Neural crest cell (in vitro differentiated cells): ENCODE measurements around the gene PPP1R9A. TPM values are rescaled to one million over a fixed set of nuclear protein-coding genes. Genes with fewer than 3 reads are reported as not detected.

Source experiments
- DNase-seq: peaks from one replicate; pipeline ENCODE4 v3.0.0; 2021; ENCODE audit warnings: low read depth, mixed read lengths, low spot score
- H3K27ac Mint-ChIP-seq: one replicate; pipeline ENCODE4 v1.8.0; 2021; ENCODE audit warnings: mild to moderate bottlenecking, mixed read lengths; ENCODE audit not compliant: unreplicated experiment
- H3K27me3 Mint-ChIP-seq: 2 replicates; pipeline ENCODE4 v1.8.0; 2021; ENCODE audit warnings: low read depth, mild to moderate bottlenecking, mixed read lengths
- H3K36me3 Mint-ChIP-seq: 2 replicates; pipeline ENCODE4 v1.8.0; 2021; ENCODE audit warnings: low read depth, mild to moderate bottlenecking, mixed read lengths
- H3K4me1 Mint-ChIP-seq: 2 replicates; pipeline ENCODE4 v1.8.0; 2021; ENCODE audit warnings: mixed read lengths
- H3K4me3 Mint-ChIP-seq: one replicate; pipeline ENCODE4 v1.8.0; 2021; ENCODE audit warnings: mild to moderate bottlenecking, mixed read lengths
- H3K9me3 Mint-ChIP-seq: 2 replicates; pipeline ENCODE4 v1.8.0; 2021; ENCODE audit warnings: mixed read lengths
- total RNA-seq: library from RNA; stranded (reverse); gene quantifications from 2 replicates; pipeline ENCODE4 v1.2.1, GENCODE V29; 2021
- TF ChIP-seq, protein P1 (sequence below): fragments of 200-600 bp; sonication (generic); conservative IDR thresholded peaks from 2 replicates; pipeline ENCODE4 v1.5.0; 2021; ENCODE audit warnings: antibody characterized with exemption, mild to moderate bottlenecking

PPP1R9A gene
- total RNA-seq, 1 donor from 2014 or later: 21.2 TPM

- peaks cover 43% of the 10 kb centered on the region for H3K36me3 Mint-ChIP-seq
- H3K9me3 Mint-ChIP-seq: peaks cover 27% of the 10 kb centered on the region
- H3K27me3 Mint-ChIP-seq: no peaks in the 10 kb centered on the region
- no peak for DNase-seq
- H3K4me3 Mint-ChIP-seq: no peak overlapping the region
- TF ChIP-seq, protein P1, sequence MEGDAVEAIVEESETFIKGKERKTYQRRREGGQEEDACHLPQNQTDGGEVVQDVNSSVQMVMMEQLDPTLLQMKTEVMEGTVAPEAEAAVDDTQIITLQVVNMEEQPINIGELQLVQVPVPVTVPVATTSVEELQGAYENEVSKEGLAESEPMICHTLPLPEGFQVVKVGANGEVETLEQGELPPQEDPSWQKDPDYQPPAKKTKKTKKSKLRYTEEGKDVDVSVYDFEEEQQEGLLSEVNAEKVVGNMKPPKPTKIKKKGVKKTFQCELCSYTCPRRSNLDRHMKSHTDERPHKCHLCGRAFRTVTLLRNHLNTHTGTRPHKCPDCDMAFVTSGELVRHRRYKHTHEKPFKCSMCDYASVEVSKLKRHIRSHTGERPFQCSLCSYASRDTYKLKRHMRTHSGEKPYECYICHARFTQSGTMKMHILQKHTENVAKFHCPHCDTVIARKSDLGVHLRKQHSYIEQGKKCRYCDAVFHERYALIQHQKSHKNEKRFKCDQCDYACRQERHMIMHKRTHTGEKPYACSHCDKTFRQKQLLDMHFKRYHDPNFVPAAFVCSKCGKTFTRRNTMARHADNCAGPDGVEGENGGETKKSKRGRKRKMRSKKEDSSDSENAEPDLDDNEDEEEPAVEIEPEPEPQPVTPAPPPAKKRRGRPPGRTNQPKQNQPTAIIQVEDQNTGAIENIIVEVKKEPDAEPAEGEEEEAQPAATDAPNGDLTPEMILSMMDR: no peak
- H3K27ac Mint-ChIP-seq: no peak overlapping the region
- H3K4me1 Mint-ChIP-seq: peaks cover 22% of the 10 kb centered on the region
Observed at GRCh38 chr7:95026018-95026417, 118.6 kb downstream of the PPP1R9A start.

DNA sequence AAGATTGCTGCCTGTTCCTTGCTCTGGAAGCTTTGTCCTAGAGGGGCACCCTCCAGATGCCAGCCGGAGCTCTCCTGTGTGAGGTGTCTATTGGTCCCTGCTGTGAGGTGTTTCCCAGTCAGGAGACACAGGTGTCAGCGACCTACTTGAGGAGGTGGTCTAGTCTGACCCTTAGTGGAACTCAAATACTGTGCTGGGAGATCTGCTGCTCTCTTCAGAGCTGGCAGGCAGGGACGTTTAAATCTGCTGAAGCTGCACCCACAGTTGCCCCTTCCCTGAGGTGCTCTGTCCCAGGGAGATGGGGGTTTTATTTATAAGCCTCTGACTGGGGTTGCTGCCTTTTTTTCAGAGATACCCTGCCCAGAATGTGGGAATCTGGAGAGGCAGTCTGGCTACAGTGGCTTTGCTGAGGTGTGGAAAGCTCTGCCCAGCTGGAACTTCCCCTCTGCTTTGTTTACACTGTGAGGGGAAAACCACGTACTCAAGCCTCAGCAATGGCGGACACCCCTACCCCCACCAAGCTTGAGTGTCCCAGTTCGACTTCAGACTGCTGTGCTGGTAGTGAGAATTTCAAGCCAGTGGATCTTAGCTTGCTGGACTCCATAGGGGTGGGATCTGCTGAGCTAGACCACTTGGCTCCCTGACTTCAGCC lies 119.2 kb downstream of the PPP1R9A start:
- H3K27ac Mint-ChIP-seq: no peak overlapping the region
- no peaks in the 10 kb centered on the region for H3K27me3 Mint-ChIP-seq
- no peak overlapping the region for H3K4me3 Mint-ChIP-seq
- H3K9me3 Mint-ChIP-seq: peaks cover 24% of the 10 kb centered on the region
- TF ChIP-seq, protein P1: no peak
- peaks cover 39% of the 10 kb centered on the region for H3K36me3 Mint-ChIP-seq
- no peak for DNase-seq
- H3K4me1 Mint-ChIP-seq: peaks cover 22% of the 10 kb centered on the region

- H3K9me3 Mint-ChIP-seq: peaks cover 18% of the 10 kb centered on the region
- TF ChIP-seq, protein P1: no peak
- no peak for DNase-seq
- peaks cover 32% of the 10 kb centered on the region for H3K36me3 Mint-ChIP-seq
- no peak overlapping the region for H3K4me3 Mint-ChIP-seq
- peaks cover 22% of the 10 kb centered on the region for H3K4me1 Mint-ChIP-seq
- peak overlapping the region; percentile 71 for H3K27ac Mint-ChIP-seq
- no peaks in the 10 kb centered on the region for H3K27me3 Mint-ChIP-seq
Observed at GRCh38 chr7:95027234-95027872, 120.0 kb downstream of the PPP1R9A start.

DNA sequence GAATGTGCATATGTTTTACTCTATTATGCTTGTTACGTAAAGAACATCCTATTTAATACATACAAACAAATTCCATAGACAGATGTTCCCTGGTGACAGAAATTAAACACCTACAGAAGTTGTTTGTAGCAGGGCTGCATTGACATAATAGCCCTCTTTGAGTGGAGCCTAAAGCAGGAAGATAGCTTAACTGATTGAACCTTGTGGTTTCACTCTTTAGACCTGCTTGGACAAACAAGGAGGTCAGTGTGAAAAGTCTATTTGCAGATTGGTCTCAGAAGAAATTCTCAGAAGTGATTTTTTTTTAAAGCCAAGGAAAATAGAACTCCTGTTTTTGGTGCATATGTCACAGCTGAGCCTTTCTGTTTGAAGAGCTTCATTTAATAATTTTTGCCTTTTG lies 121.3 kb downstream of the PPP1R9A start:
- Mint-ChIP-seq H3K27ac (no peak overlapping the region), H3K36me3 (peaks cover 23% of the 10 kb centered on the region), H3K4me1 (peaks cover 22% of the 10 kb centered on the region), H3K4me3 (no peak overlapping the region), H3K27me3 (no peaks in the 10 kb centered on the region), H3K9me3 (peaks cover 16% of the 10 kb centered on the region)
- TF ChIP-seq, protein P1: no peak
- no peak for DNase-seq

- Mint-ChIP-seq H3K27ac (no peak overlapping the region), H3K36me3 (no peaks in the 10 kb centered on the region), H3K4me3 (no peak overlapping the region), H3K9me3 (no peaks in the 10 kb centered on the region), H3K27me3 (no peaks in the 10 kb centered on the region), H3K4me1 (no peaks in the 10 kb centered on the region)
- TF ChIP-seq, protein P1: no peak
- no peak for DNase-seq
Observed at GRCh38 chr7:95035295-95035694, 127.9 kb downstream of the PPP1R9A start.
